HEK293T (cell line): ENCODE results near the gene KAT6B.

Source experiments
- BHLHE40 ChIP-seq: fragments of 450-650 bp; IDR thresholded peaks from 2 replicates; pipeline ENCODE4 v1.6.1; 2016; ENCODE audit warnings: mild to moderate bottlenecking, moderate library complexity, borderline replicate concordance
- ELF4 ChIP-seq: fragments of 450-650 bp; IDR thresholded peaks from 2 replicates; pipeline ENCODE4 v1.6.1; 2017; ENCODE audit warnings: antibody characterized with exemption
- FOXA1 ChIP-seq: fragments of 450-650 bp; IDR thresholded peaks from 2 replicates; pipeline ENCODE4 v1.6.1; 2016; ENCODE audit warnings: mild to moderate bottlenecking
- FOXK2 ChIP-seq: fragments of 450-650 bp; IDR thresholded peaks from 2 replicates; pipeline ENCODE4 v1.6.1; 2016; ENCODE audit warnings: mild to moderate bottlenecking
- FOXM1 ChIP-seq: fragments of 450-650 bp; IDR thresholded peaks from 2 replicates; pipeline ENCODE4 v1.6.1; 2017; ENCODE audit warnings: mild to moderate bottlenecking, borderline replicate concordance
- L3MBTL2 ChIP-seq: fragments of 450-650 bp; conservative IDR thresholded peaks from 2 replicates; pipeline ENCODE4 v1.6.1; 2016; ENCODE audit warnings: mild to moderate bottlenecking
- LEF1 ChIP-seq: fragments of 450-650 bp; IDR thresholded peaks from 2 replicates; pipeline ENCODE4 v1.6.1; 2017; ENCODE audit warnings: mild to moderate bottlenecking, borderline replicate concordance
- NFRKB ChIP-seq: fragments of 450-650 bp; IDR thresholded peaks from 2 replicates; pipeline ENCODE4 v1.6.1; 2016; ENCODE audit warnings: mild to moderate bottlenecking, moderate library complexity
- PKNOX1 ChIP-seq: fragments of 450-650 bp; IDR thresholded peaks from 2 replicates; pipeline ENCODE4 v1.6.1; 2016
- SP1 ChIP-seq: fragments of 450-650 bp; IDR thresholded peaks from 2 replicates; pipeline ENCODE4 v1.6.1; 2017
- SUZ12 ChIP-seq: fragments of 450-650 bp; IDR thresholded peaks from 2 replicates; pipeline ENCODE4 v1.6.1; 2016; ENCODE audit warnings: mild to moderate bottlenecking
- TARDBP ChIP-seq: fragments of 450-650 bp; IDR thresholded peaks from 2 replicates; pipeline ENCODE4 v1.6.1; 2016
- ZNF384 ChIP-seq: fragments of 450-650 bp; IDR thresholded peaks from 2 replicates; pipeline ENCODE4 v1.6.1; 2016

GRCh38 chr10:75033399-75034130, 207.2 kb downstream of the KAT6B start:
- no peak for TF ChIP-seq FOXM1
- TF ChIP-seq LEF1, result no peak
- TF ChIP-seq BHLHE40, result no peak
- TF ChIP-seq PKNOX1, result no peak
- no peak for TF ChIP-seq TARDBP
- TF ChIP-seq ZNF384, result no peak
- no peak for TF ChIP-seq NFRKB
- TF ChIP-seq FOXK2, result no peak
- no peak for TF ChIP-seq SP1
- TF ChIP-seq SUZ12, result no peak
- no peak for TF ChIP-seq FOXA1
- no peak for TF ChIP-seq ELF4
- no peak for TF ChIP-seq L3MBTL2
